Liver (tissue), 9 donors: ENCODE data around the gene CFAP97D2. TPM values are rescaled to one million over a fixed set of nuclear protein-coding genes. Genes with fewer than 3 reads are reported as not detected.
"Not testable (repeated sequence)": the region's sequence is repeated elsewhere in the genome, so short reads cannot be mapped to it uniquely, and the experiment has no call there.

Experiments used
- DNase-seq: peaks from one replicate; pipeline ENCODE4 v3.0.0-alpha.2; 2017; ENCODE audit warnings: low spot score
- H3K27ac ChIP-seq, 2 donors: one replicate each; pipeline ENCODE4 v1.7.0; 2013; ENCODE audit warnings: inconsistent platforms in 2 of 2, low read length in 2 of 2, control low read depth in 1 of 2, low read depth in 1 of 2, mild to moderate bottlenecking in 1 of 2
- H3K27me3 ChIP-seq, 4 donors: one replicate each; pipeline versions ENCODE4 v1.6.1 to v1.7.0; 2013; ENCODE audit warnings: low read length in 3 of 4, inconsistent platforms in 1 of 4, mild to moderate bottlenecking in 1 of 4, moderate library complexity in 1 of 4; ENCODE audit not compliant: control insufficient read depth in 4 of 4, insufficient read depth in 4 of 4
- H3K36me3 ChIP-seq, 4 donors: one replicate each; pipeline versions ENCODE4 v1.6.1 to v1.7.0; 2013; ENCODE audit warnings: low read length in 3 of 4, mild to moderate bottlenecking in 3 of 4, low read depth in 1 of 4, moderate library complexity in 1 of 4; ENCODE audit not compliant: control insufficient read depth in 4 of 4, insufficient read depth in 3 of 4
- H3K4me1 ChIP-seq, 4 donors: one replicate each; pipeline versions ENCODE4 v1.6.1 to v1.7.0; 2013; ENCODE audit warnings: low read length in 3 of 4, mild to moderate bottlenecking in 3 of 4, moderate library complexity in 1 of 4; ENCODE audit not compliant: control insufficient read depth in 4 of 4, insufficient read depth in 4 of 4
- H3K4me3 ChIP-seq, 3 donors: one replicate each; pipeline versions ENCODE4 v1.6.1 to v1.7.0; 2013; ENCODE audit warnings: low read length in 3 of 3, control low read depth in 1 of 3, low read depth in 1 of 3, mild to moderate bottlenecking in 1 of 3
- H3K9ac ChIP-seq, 2 donors: one replicate each; pipeline ENCODE4 v1.7.0; 2013; ENCODE audit warnings: low read length in 2 of 2, mild to moderate bottlenecking in 2 of 2, moderate library complexity in 2 of 2, control low read depth in 1 of 2, low read depth in 1 of 2
- H3K9me3 ChIP-seq, 4 donors: one replicate each; pipeline versions ENCODE4 v1.6.1 to v1.7.0; 2013; ENCODE audit warnings: low read length in 3 of 4; ENCODE audit not compliant: control insufficient read depth in 4 of 4
- EGR1 ChIP-seq, 2 donors: IDR thresholded peaks; 2 replicates each; pipeline ENCODE4 v1.6.1; 2016 to 2018; ENCODE audit warnings: antibody characterized with exemption in 2 of 2, low read depth in 2 of 2
- FOXA2 ChIP-seq: IDR thresholded peaks from 2 replicates; pipeline ENCODE4 v1.6.1; 2016; ENCODE audit warnings: antibody characterized with exemption
- HNF4G ChIP-seq: IDR thresholded peaks from 2 replicates; pipeline ENCODE4 v1.6.1; 2016; ENCODE audit warnings: antibody characterized with exemption
- RAD21 ChIP-seq, 2 donors: IDR thresholded peaks; 2 replicates each; pipeline ENCODE4 v1.6.1; 2016; ENCODE audit warnings: antibody characterized with exemption in 2 of 2, mild to moderate bottlenecking in 2 of 2
- RXRA ChIP-seq, 2 donors: IDR thresholded peaks; 2 replicates each; pipeline ENCODE4 v1.6.1; 2017 to 2018; ENCODE audit warnings: antibody characterized with exemption in 2 of 2, mild to moderate bottlenecking in 1 of 2
- SP1 ChIP-seq: IDR thresholded peaks from 2 replicates; pipeline ENCODE4 v1.6.1; 2018; ENCODE audit warnings: antibody characterized with exemption, mild to moderate bottlenecking
- TAF1 ChIP-seq: conservative IDR thresholded peaks from 2 replicates; pipeline ENCODE4 v1.6.1; 2016; ENCODE audit warnings: antibody characterized with exemption, mild to moderate bottlenecking
- YY1 ChIP-seq: IDR thresholded peaks from 2 replicates; pipeline ENCODE4 v1.6.1; 2016; ENCODE audit warnings: antibody characterized with exemption, mild to moderate bottlenecking
- WGBS: extraction: QIAGEN DNeasy Blood & Tissue Kit; methylation state at CpG from one replicate; pipeline ENCODE4 v1.1.7; 2013; 5-methylcytosine and 5-hydroxymethylcytosine counted together
- polyA plus RNA-seq, 2 donors: library from polyadenylated mRNA; stranded (reverse) in 1 of 2; unstranded in 1 of 2; fragments of 200-250 nt in 1 of 2; fragments of >200 nt in 1 of 2; fragmentation: Nextera tagmentation in 1 of 2; extraction: Ambion mirVana in 1 of 2; gene quantifications; one replicate each; pipeline versions ENCODE4 v1.2.1 to v1.2.3, GENCODE V29; 2013 to 2015
- total RNA-seq, 2 donors: library from RNA; depleted of rRNA; stranded (reverse); fragments of >200 nt; gene quantifications; one replicate each; pipeline ENCODE4 v1.2.3, GENCODE V29; 2014
- TF ChIP-seq, protein P1 (sequence below): IDR thresholded peaks from 2 replicates; pipeline ENCODE4 v1.6.1; 2016; ENCODE audit warnings: antibody characterized with exemption
- TF ChIP-seq, protein P2 (sequence below): IDR thresholded peaks from 2 replicates; pipeline ENCODE4 v1.6.1; 2016; ENCODE audit warnings: antibody characterized with exemption, mild to moderate bottlenecking
- donor health status: healthy.
- donor health status: healthy.
- donor health status: healthy.
- donor health status: healthy.
- donor health status: healthy.

The CFAP97D2 gene
- total and polyA plus RNA-seq, 4 donors = not detected

DNA sequence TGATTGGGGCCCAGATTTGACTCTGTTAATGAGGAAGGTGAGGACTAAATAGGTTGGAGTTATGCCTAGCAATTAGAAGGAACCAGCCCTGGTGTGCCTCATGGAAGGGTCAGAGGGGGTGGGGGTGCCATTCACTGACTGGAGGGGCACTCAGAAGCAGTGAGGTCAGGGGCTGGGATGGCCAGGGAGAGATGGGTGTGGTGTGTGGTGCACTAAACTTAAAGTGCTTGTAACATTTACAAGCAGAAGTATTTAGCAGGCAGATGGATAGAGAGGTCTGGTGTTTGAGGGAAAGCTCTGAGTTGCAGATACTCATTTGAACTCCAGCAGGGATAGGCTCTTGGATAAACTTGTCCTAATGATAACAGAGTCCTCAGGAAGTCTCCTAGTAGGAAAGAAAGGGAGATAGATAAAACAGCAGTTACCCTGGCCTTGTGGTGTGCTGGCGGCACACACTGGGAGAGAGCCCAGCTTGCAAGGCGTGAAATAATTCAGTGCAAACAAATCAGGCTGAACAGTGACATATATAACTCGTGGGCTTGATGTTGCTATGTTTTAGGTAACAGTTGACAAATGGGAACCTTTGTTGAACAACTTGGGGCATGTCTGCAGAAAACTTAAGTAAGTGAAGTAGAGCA, 82.4 kb downstream of the CFAP97D2 start:
- peaks cover 14 to 83% (median 72%) of the 10 kb centered on the region in 4 donors for H3K36me3 ChIP-seq
- TF ChIP-seq RXRA (IDR thresholded peaks at IDR 0.05) (no peak), FOXA2 (no peak), EGR1 (IDR thresholded peaks at IDR 0.05; ENCODE audit: low read depth in 2 of 2) (no peak), SP1 (no peak)
- H3K27me3 ChIP-seq = no peaks in the 10 kb centered on the region
- H3K4me3 ChIP-seq = no peak overlapping the region
- no peaks in the 10 kb centered on the region for H3K4me1 ChIP-seq
- DNase-seq = no peak
- no peak overlapping the region for H3K9ac ChIP-seq
- WGBS = 75% methylated on average over 3 of the region's 3 CpGs
- no peak overlapping the region for H3K27ac ChIP-seq
- H3K9me3 ChIP-seq = no peaks in the 10 kb centered on the region

DNA sequence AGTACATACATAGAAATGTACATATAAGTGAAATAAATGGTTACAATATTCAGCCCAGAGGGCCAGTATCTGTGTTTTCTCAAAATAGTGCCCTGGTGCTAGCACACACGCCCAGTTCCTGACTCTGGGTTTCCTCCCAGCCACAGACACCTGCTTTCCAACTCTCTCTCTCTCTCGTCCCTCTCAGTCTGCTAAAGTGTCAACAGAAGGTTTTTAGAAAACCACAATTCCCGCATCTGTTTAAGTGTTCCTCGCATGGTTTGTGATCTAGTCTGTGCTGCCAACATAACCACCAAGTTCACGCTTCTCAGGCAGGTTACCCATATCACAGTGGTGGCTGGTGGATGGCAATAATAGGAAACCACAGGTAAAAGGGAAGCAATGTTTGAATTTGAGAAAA, 84.5 kb downstream of the CFAP97D2 start:
- Histone ChIP-seq H3K9ac (no peak overlapping the region), H3K9me3 (no peaks in the 10 kb centered on the region), H3K27ac (no peak overlapping the region), H3K36me3 (peaks cover 12 to 79% (median 71%) of the 10 kb centered on the region in 4 donors), H3K4me3 (no peak overlapping the region), H3K4me1 (no peaks in the 10 kb centered on the region), H3K27me3 (no peaks in the 10 kb centered on the region)
- no peak for DNase-seq
- TF ChIP-seq EGR1 (IDR thresholded peaks at IDR 0.05; ENCODE audit: low read depth in 2 of 2) = no peak
- TF ChIP-seq YY1 = no peak
- no peak for TF ChIP-seq HNF4G
- TF ChIP-seq RAD21 (IDR thresholded peaks at IDR 0.05) = no peak
- TF ChIP-seq, protein P1, sequence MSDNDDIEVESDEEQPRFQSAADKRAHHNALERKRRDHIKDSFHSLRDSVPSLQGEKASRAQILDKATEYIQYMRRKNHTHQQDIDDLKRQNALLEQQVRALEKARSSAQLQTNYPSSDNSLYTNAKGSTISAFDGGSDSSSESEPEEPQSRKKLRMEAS = no peak
- no peak for TF ChIP-seq FOXA2
- TF ChIP-seq, protein P2, sequence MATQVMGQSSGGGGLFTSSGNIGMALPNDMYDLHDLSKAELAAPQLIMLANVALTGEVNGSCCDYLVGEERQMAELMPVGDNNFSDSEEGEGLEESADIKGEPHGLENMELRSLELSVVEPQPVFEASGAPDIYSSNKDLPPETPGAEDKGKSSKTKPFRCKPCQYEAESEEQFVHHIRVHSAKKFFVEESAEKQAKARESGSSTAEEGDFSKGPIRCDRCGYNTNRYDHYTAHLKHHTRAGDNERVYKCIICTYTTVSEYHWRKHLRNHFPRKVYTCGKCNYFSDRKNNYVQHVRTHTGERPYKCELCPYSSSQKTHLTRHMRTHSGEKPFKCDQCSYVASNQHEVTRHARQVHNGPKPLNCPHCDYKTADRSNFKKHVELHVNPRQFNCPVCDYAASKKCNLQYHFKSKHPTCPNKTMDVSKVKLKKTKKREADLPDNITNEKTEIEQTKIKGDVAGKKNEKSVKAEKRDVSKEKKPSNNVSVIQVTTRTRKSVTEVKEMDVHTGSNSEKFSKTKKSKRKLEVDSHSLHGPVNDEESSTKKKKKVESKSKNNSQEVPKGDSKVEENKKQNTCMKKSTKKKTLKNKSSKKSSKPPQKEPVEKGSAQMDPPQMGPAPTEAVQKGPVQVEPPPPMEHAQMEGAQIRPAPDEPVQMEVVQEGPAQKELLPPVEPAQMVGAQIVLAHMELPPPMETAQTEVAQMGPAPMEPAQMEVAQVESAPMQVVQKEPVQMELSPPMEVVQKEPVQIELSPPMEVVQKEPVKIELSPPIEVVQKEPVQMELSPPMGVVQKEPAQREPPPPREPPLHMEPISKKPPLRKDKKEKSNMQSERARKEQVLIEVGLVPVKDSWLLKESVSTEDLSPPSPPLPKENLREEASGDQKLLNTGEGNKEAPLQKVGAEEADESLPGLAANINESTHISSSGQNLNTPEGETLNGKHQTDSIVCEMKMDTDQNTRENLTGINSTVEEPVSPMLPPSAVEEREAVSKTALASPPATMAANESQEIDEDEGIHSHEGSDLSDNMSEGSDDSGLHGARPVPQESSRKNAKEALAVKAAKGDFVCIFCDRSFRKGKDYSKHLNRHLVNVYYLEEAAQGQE = no peak
- no peak for TF ChIP-seq TAF1
- WGBS = 83% methylated on average over 5 of the region's 5 CpGs

DNA sequence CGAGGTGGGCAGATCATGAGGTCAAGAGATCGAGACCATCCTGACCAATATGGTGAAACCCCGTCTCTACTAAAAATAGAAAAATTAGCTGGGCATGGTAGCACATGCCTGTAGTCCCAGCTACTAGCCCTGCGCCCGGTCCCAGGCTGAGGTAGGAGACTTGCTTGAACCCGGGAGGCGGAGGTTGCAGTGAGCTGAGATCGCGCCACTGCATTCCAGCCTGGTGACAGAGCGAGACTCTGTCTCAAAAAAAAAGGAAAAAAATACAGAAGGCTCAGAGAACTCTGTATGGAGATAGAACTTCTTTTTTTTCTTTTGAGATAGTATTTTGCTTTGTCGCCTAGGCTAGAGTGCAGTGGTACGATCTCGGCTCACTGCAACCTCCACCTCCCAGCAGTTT, 85.3 kb downstream of the CFAP97D2 start:
- H3K27ac ChIP-seq, H3K9ac ChIP-seq, H3K4me3 ChIP-seq, H3K4me1 ChIP-seq, H3K9me3 ChIP-seq, DNase-seq, H3K27me3 ChIP-seq: not testable (repeated sequence)
- H3K36me3 ChIP-seq = peaks cover 11 to 82% (median 73%) of the 10 kb centered on the region in 4 donors
- 98% methylated on average over 13 of the region's 13 CpGs for WGBS
